HG03442 (cell line): Measurements from ENCODE around the gene CLIC3.

Experiments used
- ATAC-seq: cut with Tn5 transposase; IDR thresholded peaks from one replicate; pipeline ENCODE4 v1.9.1; 2021; ENCODE audit warnings: mild to moderate bottlenecking, moderate library complexity; ENCODE audit not compliant: unreplicated experiment

Gene CLIC3

GRCh38 chr9:136983167-136983566, 13.2 kb downstream of the CLIC3 start:
- no peak for ATAC-seq

GRCh38 chr9:136982232-136983051, 13.9 kb downstream of the CLIC3 start, which contains the start of gene LCNL1:
TSS of gene LCNL1 (plus strand) at chr9:136982993. CDS start at chr9:136983587, 594 bp downstream.
- no peak for ATAC-seq

GRCh38 chr9:136981588-136982231, 14.7 kb downstream of the CLIC3 start:
- no peak for ATAC-seq

GRCh38 chr9:136980669-136981478, 15.5 kb downstream of the CLIC3 start:
- ATAC-seq = no peak

- no peak for ATAC-seq
These were observed 16.4 kb downstream of the CLIC3 start for GRCh38 chr9:136979769-136980587.

GRCh38 chr9:136978865-136979544, 17.4 kb downstream of the CLIC3 start:
- no peak for ATAC-seq

GRCh38 chr9:136978073-136978864, 18.1 kb downstream of the CLIC3 start:
- no peak for ATAC-seq

- no peak for ATAC-seq
These were observed 18.7 kb downstream of the CLIC3 start for GRCh38 chr9:136977649-136978072.

- no peak for ATAC-seq
These were observed 19.1 kb downstream of the CLIC3 start, which contains the start of gene PTGDS for GRCh38 chr9:136977223-136977622. TSS of gene PTGDS (plus strand) at chr9:136977504. CDS start at chr9:136977579, 75 bp downstream.

- no peak for ATAC-seq
These were observed 20.7 kb downstream of the CLIC3 start for GRCh38 chr9:136975644-136976043.

GRCh38 chr9:136974817-136975535, 21.4 kb downstream of the CLIC3 start:
- no peak for ATAC-seq

GRCh38 chr9:136973618-136974617, 22.4 kb downstream of the CLIC3 start:
- no peak for ATAC-seq

GRCh38 chr9:136972743-136973142, 23.6 kb downstream of the CLIC3 start:
- ATAC-seq = no peak

GRCh38 chr9:136972335-136972734, 24.0 kb downstream of the CLIC3 start:
- no peak for ATAC-seq

GRCh38 chr9:136971746-136972145, 24.6 kb downstream of the CLIC3 start:
- no peak for ATAC-seq

- ATAC-seq = no peak
These were observed 26.0 kb downstream of the CLIC3 start for GRCh38 chr9:136970361-136970760.

GRCh38 chr9:136969774-136970173, 26.6 kb downstream of the CLIC3 start:
- ATAC-seq = no peak
